SK-N-SH (cell line): ENCODE measurements around the gene GRM7. TPM values are rescaled to one million over a fixed set of nuclear protein-coding genes. Genes with fewer than 3 reads are reported as not detected.

ENCODE experiments used
- CTCF ChIA-PET: fragments of 300-600, 350-600 bp; formaldehyde crosslinking; extraction: SDS; loops from one replicate; lab custom pipeline; 2021; lab: Yijun Ruan, JAX
- POLR2A ChIA-PET: fragments of 350-600 bp; sonication (Branson Sonifier 250); formaldehyde crosslinking; extraction: SDS; loops from one replicate; lab custom pipeline; 2020; ENCODE audit warnings: antibody characterized with exemption, inconsistent platforms; lab: Yijun Ruan, JAX
- DNase-seq: peaks from one replicate; pipeline ENCODE4 v3.0.0; 2012
- H2AFZ ChIP-seq: fragments of 200-600 bp; sonication (generic); 2 replicates; pipeline ENCODE4 v1.8.1; 2016; ENCODE audit warnings: antibody characterized with exemption, mild to moderate bottlenecking, low read depth
- H3F3A ChIP-seq: fragments of 200-600 bp; sonication (generic); replicated peaks from 2 replicates; pipeline ENCODE3; 2016; ENCODE audit warnings: antibody characterized with exemption, mild to moderate bottlenecking; ENCODE audit not compliant: insufficient read depth
- H3K27ac ChIP-seq, 2 experiments: fragments of 200-500 bp in 1 of 2; fragments of 200-600 bp in 1 of 2; sonication (Bioruptor generic) in 1 of 2; sonication (generic), shearing (Covaris generic) in 1 of 2; 2 replicates each; pipeline versions ENCODE4 v1.5.1 to v1.6.1; 2014 to 2016; ENCODE audit warnings: low read depth in 2 of 2, inconsistent platforms in 1 of 2, low read length in 1 of 2, mild to moderate bottlenecking in 1 of 2, mixed read lengths in 1 of 2
- H3K27me3 ChIP-seq: fragments of 200-600 bp; sonication (generic), shearing (Covaris generic); 2 replicates; pipeline ENCODE4 v1.6.1; 2016; ENCODE audit warnings: mixed run types; ENCODE audit not compliant: insufficient read depth
- H3K36me3 ChIP-seq, 2 experiments: fragments of 200-500 bp in 1 of 2; fragments of 200-600 bp in 1 of 2; sonication (Bioruptor generic) in 1 of 2; sonication (generic) in 1 of 2; replicated peaks in 1 of 2; 2 replicates each; pipeline versions ENCODE3 to v1.5.1; 2014 to 2016; ENCODE audit warnings: low read length in 1 of 2, mild to moderate bottlenecking in 1 of 2; ENCODE audit not compliant: insufficient read depth in 2 of 2, control insufficient read depth in 1 of 2
- H3K4me1 ChIP-seq, 2 experiments: fragments of 200-500 bp in 1 of 2; fragments of 200-600 bp in 1 of 2; sonication (Bioruptor generic) in 1 of 2; sonication (generic), shearing (Covaris generic) in 1 of 2; 2 replicates each; pipeline versions ENCODE4 v1.5.1 to v1.6.1; 2014 to 2016; ENCODE audit warnings: low read depth in 1 of 2, low read length in 1 of 2, mixed run types in 1 of 2; ENCODE audit not compliant: insufficient read depth in 2 of 2, control insufficient read depth in 1 of 2
- H3K4me2 ChIP-seq: fragments of 200-600 bp; sonication (generic), shearing (Covaris generic); 2 replicates; pipeline ENCODE4 v1.6.1; 2017; ENCODE audit warnings: mixed run types
- H3K4me3 ChIP-seq, 2 experiments: fragments of 200-500 bp in 1 of 2; fragments of 200-600 bp in 1 of 2; sonication (Bioruptor generic) in 1 of 2; sonication (generic), shearing (Covaris generic) in 1 of 2; 2 replicates each; pipeline versions ENCODE4 v1.5.1 to v1.8.1; 2014 to 2016; ENCODE audit warnings: low read depth in 2 of 2, inconsistent platforms in 1 of 2, low read length in 1 of 2, mild to moderate bottlenecking in 1 of 2, mixed read lengths in 1 of 2, moderate library complexity in 1 of 2
- H3K79me2 ChIP-seq: fragments of 200-600 bp; sonication (generic); 2 replicates; pipeline ENCODE4 v1.8.1; 2017; ENCODE audit warnings: mild to moderate bottlenecking; ENCODE audit not compliant: insufficient read depth
- H3K9ac ChIP-seq: fragments of 200-600 bp; sonication (generic); 2 replicates; pipeline ENCODE4 v1.6.1; 2017; ENCODE audit warnings: mixed run types
- H3K9me2 ChIP-seq: fragments of 200-600 bp; sonication (generic); 2 replicates; pipeline ENCODE4 v1.6.1; 2017; ENCODE audit warnings: mixed run types
- H3K9me3 ChIP-seq: fragments of 200-600 bp; sonication (generic); 2 replicates; pipeline ENCODE4 v1.6.1; 2017; ENCODE audit warnings: mixed run types, mild to moderate bottlenecking, moderate library complexity
- H4K20me1 ChIP-seq: fragments of 200-600 bp; sonication (generic); 2 replicates; pipeline ENCODE4 v1.6.1; 2017; ENCODE audit warnings: mild to moderate bottlenecking, mixed run types; ENCODE audit not compliant: insufficient read depth
- ELF1 ChIP-seq: IDR thresholded peaks from 2 replicates; pipeline ENCODE4 v1.4.0; 2012
- EP300 ChIP-seq, 2 experiments: IDR thresholded peaks; 2 replicates each; pipeline versions ENCODE4 v1.4.0 to v1.6.1; 2012; ENCODE audit warnings: borderline replicate concordance in 1 of 2, low read depth in 1 of 2, low read length in 1 of 2
- FOSL2 ChIP-seq: IDR thresholded peaks from 2 replicates; pipeline ENCODE4 v1.4.0; 2012; ENCODE audit warnings: low read depth, mild to moderate bottlenecking, moderate library complexity, borderline replicate concordance
- GABPA ChIP-seq: IDR thresholded peaks from 2 replicates; pipeline ENCODE4 v1.4.0; 2012; ENCODE audit warnings: low read depth, mild to moderate bottlenecking
- GATA2 ChIP-seq: sonication (generic); formaldehyde crosslinking; IDR thresholded peaks from 2 replicates; pipeline ENCODE4 v1.5.0; 2020; ENCODE audit warnings: mild to moderate bottlenecking, missing genetic modification reagents
- JUND ChIP-seq: IDR thresholded peaks from 2 replicates; pipeline ENCODE4 v1.4.0; 2012
- RAD21 ChIP-seq: IDR thresholded peaks from 2 replicates; pipeline ENCODE4 v1.6.1; 2012; ENCODE audit warnings: mild to moderate bottlenecking, low read length
- RCOR1 ChIP-seq: fragments of 150-350 bp; IDR thresholded peaks from 2 replicates; pipeline ENCODE4 v1.6.1; 2017; ENCODE audit warnings: antibody characterized with exemption, low read length
- RXRA ChIP-seq: IDR thresholded peaks from 2 replicates; pipeline ENCODE4 v1.4.0; 2012; ENCODE audit warnings: low read depth, mild to moderate bottlenecking, borderline replicate concordance
- SMC3 ChIP-seq: IDR thresholded peaks from 2 replicates; pipeline ENCODE4 v1.6.1; 2012; ENCODE audit warnings: low read depth, low read length, improper control_type of control experiment
- TCF12 ChIP-seq: IDR thresholded peaks from 2 replicates; pipeline ENCODE4 v1.4.0; 2012
- TEAD4 ChIP-seq: IDR thresholded peaks from 2 replicates; pipeline ENCODE4 v1.4.0; 2012; ENCODE audit warnings: mild to moderate bottlenecking, borderline replicate concordance; ENCODE audit not compliant: insufficient read depth
- WGBS: methylation state at CpG from one replicate; pipeline ENCODE4 v1.1.6; 2017; ENCODE audit warnings: low lambda C conversion rate; 5-methylcytosine and 5-hydroxymethylcytosine counted together
- polyA plus RNA-seq, 3 experiments: library from polyadenylated mRNA; depleted of rRNA; stranded (reverse); fragments of >200 nt; gene quantifications; 2 replicates each; pipeline ENCODE4 v1.2.3, GENCODE V29; 2012
- TF ChIP-seq, protein P1 (sequence below): fragments of 150-350 bp; IDR thresholded peaks from 2 replicates; pipeline ENCODE4 v1.6.1; 2017; ENCODE audit warnings: antibody characterized with exemption, low read length, low read depth, borderline replicate concordance
- TF ChIP-seq, protein P2 (sequence below): IDR thresholded peaks from 2 replicates; pipeline ENCODE4; 2012

Gene GRM7
- polyA plus RNA-seq, 1 of the 3 experiments (the other 2 are of a cell fraction), result 0.03 TPM

- Histone ChIP-seq H2AFZ (no peak overlapping the region), H3K4me1 (no peaks in the 10 kb centered on the region), H3F3A (no peaks in the 10 kb centered on the region), H3K9me2 (no peaks in the 10 kb centered on the region), H3K4me2 (no peak overlapping the region), H3K79me2 (no peaks in the 10 kb centered on the region), H3K4me3 (no peak overlapping the region)
- no peak for DNase-seq
- no peak for TF ChIP-seq JUND
- TF ChIP-seq, all 33 proteins: peak for 0
- no peak overlapping the region for H3K9ac ChIP-seq
- H3K36me3 ChIP-seq, result no peaks in the 10 kb centered on the region
- POLR2A ChIA-PET, result interaction anchor here (0.6 kb wide), 1 partner anchor 11 kb away, joined by 3 read pairs; no protein-coding TSS in a partner anchor
- no peak overlapping the region for H3K27ac ChIP-seq
- CTCF ChIA-PET, result interaction anchor here (1.2 kb wide), 1 partner anchor 14 kb away, joined by 5 read pairs; no protein-coding TSS in a partner anchor
- no peaks in the 10 kb centered on the region for H3K27me3 ChIP-seq
- 8% methylated on average over 3 of the region's 3 CpGs for WGBS
- no peaks in the 10 kb centered on the region for H4K20me1 ChIP-seq
- H3K9me3 ChIP-seq, result no peaks in the 10 kb centered on the region
These were observed 164.8 kb downstream of the GRM7 start for GRCh38 chr3:7025581-7026300.

DNA sequence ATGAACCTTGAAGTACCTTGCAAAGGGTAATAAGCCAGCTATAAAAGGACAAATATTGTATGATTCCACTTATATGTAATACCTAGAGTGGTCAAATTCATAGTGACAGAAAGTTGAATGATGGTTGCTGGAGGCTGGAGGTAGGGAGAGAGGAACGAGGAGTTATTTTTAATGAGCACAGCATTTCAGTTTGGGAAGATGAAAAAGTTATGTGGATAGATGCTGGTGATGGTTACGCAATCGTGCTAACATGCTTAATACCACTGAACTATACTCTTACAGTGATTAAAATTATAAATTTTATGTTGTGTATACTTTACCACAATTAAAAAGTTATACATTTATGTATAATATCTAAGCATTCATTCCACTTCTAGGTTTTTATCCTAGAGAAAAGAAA is 168.6 kb downstream of the GRM7 start:
- TF ChIP-seq RAD21 (no peak), RXRA (no peak), RCOR1 (no peak), ELF1 (no peak), JUND (no peak), SMC3 (no peak), TCF12 (no peak), EP300 (IDR thresholded peaks at IDR 0.05; ENCODE audit: borderline replicate concordance in 1 of 2, low read depth in 1 of 2, low read length in 1 of 2) (no peak), GATA2 (no peak), GABPA (no peak), FOSL2 (no peak), TEAD4 (no peak)
- TF ChIP-seq, protein P1, sequence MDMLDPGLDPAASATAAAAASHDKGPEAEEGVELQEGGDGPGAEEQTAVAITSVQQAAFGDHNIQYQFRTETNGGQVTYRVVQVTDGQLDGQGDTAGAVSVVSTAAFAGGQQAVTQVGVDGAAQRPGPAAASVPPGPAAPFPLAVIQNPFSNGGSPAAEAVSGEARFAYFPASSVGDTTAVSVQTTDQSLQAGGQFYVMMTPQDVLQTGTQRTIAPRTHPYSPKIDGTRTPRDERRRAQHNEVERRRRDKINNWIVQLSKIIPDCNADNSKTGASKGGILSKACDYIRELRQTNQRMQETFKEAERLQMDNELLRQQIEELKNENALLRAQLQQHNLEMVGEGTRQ, result no peak
- TF ChIP-seq, protein P2, sequence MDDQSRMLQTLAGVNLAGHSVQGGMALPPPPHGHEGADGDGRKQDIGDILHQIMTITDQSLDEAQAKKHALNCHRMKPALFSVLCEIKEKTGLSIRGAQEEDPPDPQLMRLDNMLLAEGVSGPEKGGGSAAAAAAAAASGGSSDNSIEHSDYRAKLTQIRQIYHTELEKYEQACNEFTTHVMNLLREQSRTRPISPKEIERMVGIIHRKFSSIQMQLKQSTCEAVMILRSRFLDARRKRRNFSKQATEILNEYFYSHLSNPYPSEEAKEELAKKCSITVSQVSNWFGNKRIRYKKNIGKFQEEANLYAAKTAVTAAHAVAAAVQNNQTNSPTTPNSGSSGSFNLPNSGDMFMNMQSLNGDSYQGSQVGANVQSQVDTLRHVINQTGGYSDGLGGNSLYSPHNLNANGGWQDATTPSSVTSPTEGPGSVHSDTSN, result no peak
- Histone ChIP-seq H3K4me2 (no peak overlapping the region), H3K36me3 (no peaks in the 10 kb centered on the region), H3F3A (no peaks in the 10 kb centered on the region), H4K20me1 (no peaks in the 10 kb centered on the region), H2AFZ (no peak overlapping the region), H3K4me3 (no peak overlapping the region), H3K27me3 (no peaks in the 10 kb centered on the region), H3K9me2 (no peaks in the 10 kb centered on the region), H3K27ac (no peak overlapping the region), H3K79me2 (no peaks in the 10 kb centered on the region), H3K9me3 (no peaks in the 10 kb centered on the region), H3K4me1 (no peaks in the 10 kb centered on the region), H3K9ac (no peak overlapping the region)
- ChIA-PET POLR2A (no interaction called here), CTCF (no interaction called here)
- DNase-seq, result no peak
- WGBS, result 46% methylated on average over 3 of the region's 3 CpGs
